Vagina (tissue), 2 donors: ENCODE measurements around the gene PRSS37.

Experiments
- CTCF ChIP-seq, 3 experiments: fragments of 450-650 bp in 2 of 3; fragments of 200-600 bp in 1 of 3; sonication (generic) in 1 of 3; IDR thresholded peaks; one replicate each; pipeline ENCODE4 v1.5.1; 2017 to 2019; ENCODE audit warnings: antibody characterized with exemption in 3 of 3, mild to moderate bottlenecking in 2 of 3, moderate library complexity in 2 of 3
- POLR2A ChIP-seq, 2 donors: fragments of 450-650 bp; IDR thresholded peaks; one replicate each; pipeline ENCODE4 v1.6.1; 2017; ENCODE audit warnings: antibody characterized with exemption in 2 of 2, mild to moderate bottlenecking in 2 of 2, moderate library complexity in 2 of 2
- POLR2AphosphoS5 ChIP-seq, 2 donors: sonication (generic); formaldehyde crosslinking; IDR thresholded peaks; one replicate each; pipeline ENCODE4 v1.9.0; 2017; ENCODE audit warnings: antibody characterized with exemption in 2 of 2, mild to moderate bottlenecking in 2 of 2, low read depth in 1 of 2; ENCODE audit not compliant: insufficient read depth in 1 of 2

GRCh38 chr7:141860207-141860606 lies 18.9 kb upstream of the PRSS37 start:
- TF ChIP-seq CTCF (IDR thresholded peaks at IDR 0.05) (no peak), POLR2A (IDR thresholded peaks at IDR 0.05) (no peak), POLR2AphosphoS5 (IDR thresholded peaks at IDR 0.05; ENCODE audit: insufficient read depth in 1 of 2, low read depth in 1 of 2) (no peak)
